ENCODE data around the gene CARD11. TPM values are rescaled to one million over a fixed set of nuclear protein-coding genes. Genes with fewer than 3 reads are reported as not detected.

Gene CARD11
- total RNA-seq, 4 donors from 2014 or later: 0.26 to 2.0 (median 0.70) TPM

DNA sequence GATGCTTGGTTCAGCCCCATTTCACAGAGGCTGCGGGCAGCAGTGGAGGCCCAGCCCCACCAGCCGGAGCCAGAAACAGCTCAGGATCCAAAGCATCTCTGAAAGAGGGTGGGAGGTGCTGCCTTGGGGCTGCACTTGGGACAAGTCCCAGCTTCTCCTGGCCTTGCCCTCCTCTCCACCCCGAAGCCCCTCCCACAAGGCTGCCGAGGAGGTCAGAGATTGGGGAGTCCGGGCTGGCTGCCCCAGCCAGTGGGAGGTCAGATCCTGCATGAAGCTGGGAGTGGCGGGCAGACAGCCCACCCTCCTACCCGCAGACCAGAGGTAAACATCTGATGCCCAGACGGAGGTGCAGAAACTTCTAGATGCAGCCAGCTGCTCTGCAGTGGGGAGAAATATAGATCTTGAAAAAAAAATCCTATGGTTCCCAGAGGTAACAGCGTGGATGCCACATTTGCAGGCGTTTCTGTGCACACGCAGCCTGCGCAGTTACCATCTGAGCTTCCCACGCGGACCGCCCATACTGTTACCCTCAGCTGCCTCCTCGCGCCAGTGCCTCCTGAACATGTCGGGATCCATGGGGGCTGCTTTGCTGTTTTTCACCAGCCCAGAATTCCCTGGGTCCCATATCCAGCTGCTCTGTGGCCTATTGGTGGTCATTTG lies 162.7 kb downstream of the CARD11 start:
- H3K4me3 ChIP-seq: no peak overlapping the region
- intact Hi-C loops (cut with DNase I): no loop called here
- no peaks in the 10 kb centered on the region for H3K4me1 ChIP-seq
- DNase-seq (ENCODE audit: extremely low spot score): no peak
- peaks cover 0 to 29% (median 0%) of the 10 kb centered on the region in 4 donors for H3K27me3 ChIP-seq
- H3K27ac ChIP-seq (replicated peaks in 1 of 4): no peak overlapping the region
- WGBS: 63% methylated on average over 18 of the region's 18 CpGs
- no peaks in the 10 kb centered on the region for H3K9me3 ChIP-seq
- no peaks in the 10 kb centered on the region for H3K36me3 ChIP-seq
- no peak for TF ChIP-seq POLR2A (IDR thresholded peaks at IDR 0.05; ENCODE audit: low read depth)
- TF ChIP-seq, protein P1, sequence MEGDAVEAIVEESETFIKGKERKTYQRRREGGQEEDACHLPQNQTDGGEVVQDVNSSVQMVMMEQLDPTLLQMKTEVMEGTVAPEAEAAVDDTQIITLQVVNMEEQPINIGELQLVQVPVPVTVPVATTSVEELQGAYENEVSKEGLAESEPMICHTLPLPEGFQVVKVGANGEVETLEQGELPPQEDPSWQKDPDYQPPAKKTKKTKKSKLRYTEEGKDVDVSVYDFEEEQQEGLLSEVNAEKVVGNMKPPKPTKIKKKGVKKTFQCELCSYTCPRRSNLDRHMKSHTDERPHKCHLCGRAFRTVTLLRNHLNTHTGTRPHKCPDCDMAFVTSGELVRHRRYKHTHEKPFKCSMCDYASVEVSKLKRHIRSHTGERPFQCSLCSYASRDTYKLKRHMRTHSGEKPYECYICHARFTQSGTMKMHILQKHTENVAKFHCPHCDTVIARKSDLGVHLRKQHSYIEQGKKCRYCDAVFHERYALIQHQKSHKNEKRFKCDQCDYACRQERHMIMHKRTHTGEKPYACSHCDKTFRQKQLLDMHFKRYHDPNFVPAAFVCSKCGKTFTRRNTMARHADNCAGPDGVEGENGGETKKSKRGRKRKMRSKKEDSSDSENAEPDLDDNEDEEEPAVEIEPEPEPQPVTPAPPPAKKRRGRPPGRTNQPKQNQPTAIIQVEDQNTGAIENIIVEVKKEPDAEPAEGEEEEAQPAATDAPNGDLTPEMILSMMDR (IDR thresholded peaks at IDR 0.05): no peak
- TF ChIP-seq POLR2AphosphoS5 (IDR thresholded peaks at IDR 0.05): no peak
- no peak for TF ChIP-seq EP300 (IDR thresholded peaks at IDR 0.05)

DNA sequence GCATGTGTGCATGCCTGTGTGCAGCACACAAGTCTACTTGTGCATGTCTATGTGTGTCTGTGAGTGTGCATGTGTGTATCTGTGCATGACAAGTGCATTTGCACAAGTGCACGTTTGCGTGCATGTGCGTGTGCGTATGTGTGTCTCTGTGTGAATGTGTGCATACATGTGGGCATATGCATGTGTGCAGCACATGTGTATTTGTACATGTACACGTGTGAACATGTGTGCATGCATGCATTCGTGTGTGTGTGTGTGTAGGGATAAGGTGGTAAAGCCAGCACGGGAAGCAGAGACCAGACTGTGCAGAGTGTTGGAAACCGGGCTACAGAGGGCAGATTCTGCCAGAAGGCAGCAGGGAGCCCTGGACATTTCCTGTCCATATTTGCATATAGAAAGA lies 163.6 kb downstream of the CARD11 start:
- no peak overlapping the region for H3K4me3 ChIP-seq
- H3K4me1 ChIP-seq: no peaks in the 10 kb centered on the region
- no peaks in the 10 kb centered on the region for H3K36me3 ChIP-seq
- WGBS: 75% methylated on average over 8 of the region's 8 CpGs
- DNase-seq (ENCODE audit: extremely low spot score): no peak
- intact Hi-C loops (cut with DNase I): no loop called here
- TF ChIP-seq, protein P1 (IDR thresholded peaks at IDR 0.05): no peak
- no peak for TF ChIP-seq POLR2A (IDR thresholded peaks at IDR 0.05; ENCODE audit: low read depth)
- no peak for TF ChIP-seq POLR2AphosphoS5 (IDR thresholded peaks at IDR 0.05)
- no peak for TF ChIP-seq EP300 (IDR thresholded peaks at IDR 0.05)
- peaks cover 0 to 30% (median 0%) of the 10 kb centered on the region in 4 donors for H3K27me3 ChIP-seq
- no peak overlapping the region for H3K27ac ChIP-seq (replicated peaks in 1 of 4)
- H3K9me3 ChIP-seq: no peaks in the 10 kb centered on the region

DNA sequence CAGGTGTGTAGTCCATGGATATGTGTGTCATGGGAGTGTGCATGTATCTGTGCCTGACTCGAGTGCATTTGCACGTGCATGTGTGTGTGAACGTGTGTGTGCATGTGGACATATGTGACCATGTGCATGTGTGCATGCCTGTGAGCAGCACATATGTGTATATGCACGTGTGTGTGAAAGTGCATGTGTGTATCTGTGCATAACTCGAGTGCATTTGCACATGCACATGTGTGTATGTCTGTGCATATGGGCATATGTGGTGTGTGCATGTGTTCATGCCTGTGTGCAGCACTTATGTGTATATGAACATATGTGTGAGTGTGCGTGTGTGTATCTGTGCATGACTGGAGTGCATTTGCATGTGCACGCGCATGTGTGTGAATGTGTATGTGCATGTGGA lies 164.3 kb downstream of the CARD11 start:
- no peaks in the 10 kb centered on the region for H3K4me1 ChIP-seq
- 89% methylated on average over 8 of the region's 8 CpGs for WGBS

DNA sequence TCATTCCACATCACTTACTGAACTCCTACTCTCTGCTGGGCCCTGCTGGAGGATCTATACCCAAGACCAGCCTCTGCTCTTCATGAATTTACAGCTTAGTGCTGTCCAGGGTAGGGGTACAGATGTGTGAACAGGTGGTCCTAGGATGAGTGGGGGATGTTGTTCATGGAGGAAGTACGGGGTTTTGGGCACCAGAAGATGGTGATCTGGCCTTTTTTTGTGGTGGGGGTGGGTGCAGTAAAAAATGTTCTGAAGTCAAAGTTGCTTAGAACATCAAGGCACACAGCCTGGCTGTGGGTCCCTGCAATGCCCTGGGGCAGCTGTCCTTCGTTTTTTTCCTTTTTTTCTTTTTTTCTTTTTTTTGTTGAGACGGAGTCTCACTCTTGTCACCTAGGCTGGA lies 165.4 kb downstream of the CARD11 start:
- WGBS: 75% methylated on average over 3 of the region's 3 CpGs
- H3K9me3 ChIP-seq: no peaks in the 10 kb centered on the region
- no peak overlapping the region for H3K4me3 ChIP-seq
- H3K36me3 ChIP-seq: no peaks in the 10 kb centered on the region
- intact Hi-C loops (cut with DNase I): no loop called here
- H3K4me1 ChIP-seq: no peaks in the 10 kb centered on the region
- H3K27me3 ChIP-seq: peaks cover 0 to 27% (median 0%) of the 10 kb centered on the region in 4 donors
- TF ChIP-seq, protein P1 (IDR thresholded peaks at IDR 0.05): no peak
- TF ChIP-seq POLR2AphosphoS5 (IDR thresholded peaks at IDR 0.05): no peak
- no peak for TF ChIP-seq EP300 (IDR thresholded peaks at IDR 0.05)
- TF ChIP-seq POLR2A (IDR thresholded peaks at IDR 0.05; ENCODE audit: low read depth): no peak
- H3K27ac ChIP-seq (replicated peaks in 1 of 4): no peak overlapping the region
- no peak for DNase-seq (ENCODE audit: extremely low spot score)

More for the DNA sequence above, 164.3 kb downstream of the CARD11 start:
- no peaks in the 10 kb centered on the region for H3K36me3 ChIP-seq
- TF ChIP-seq EP300 (IDR thresholded peaks at IDR 0.05) (no peak), POLR2AphosphoS5 (IDR thresholded peaks at IDR 0.05) (no peak), POLR2A (IDR thresholded peaks at IDR 0.05; ENCODE audit: low read depth) (no peak)
- TF ChIP-seq, protein P1 (IDR thresholded peaks at IDR 0.05): no peak
- intact Hi-C loops (cut with DNase I): no loop called here
- no peak overlapping the region for H3K27ac ChIP-seq (replicated peaks in 1 of 4)
- no peaks in the 10 kb centered on the region for H3K9me3 ChIP-seq
- DNase-seq (ENCODE audit: extremely low spot score): no peak
- H3K27me3 ChIP-seq: peaks cover 0 to 30% (median 0%) of the 10 kb centered on the region in 4 donors
- no peak overlapping the region for H3K4me3 ChIP-seq

Data from esophagus muscularis mucosa (tissue), 4 donors.